A673 (cell line): ENCODE results near the gene CYB5RL.

Experiments used
- EZH2 ChIP-seq: fragments of 200-600 bp; sonication (generic); IDR thresholded peaks from 2 replicates; pipeline ENCODE4 v1.6.1; 2017; ENCODE audit warnings: borderline replicate concordance, low read depth, mild to moderate bottlenecking, mixed read lengths, antibody characterized with exemption, low read length; ENCODE audit not compliant: poor library complexity, severe bottlenecking
- TF ChIP-seq, protein P1 (sequence below): fragments of 300-800, 200-600 bp; sonication (generic); conservative IDR thresholded peaks from 2 replicates; pipeline ENCODE4 v1.5.1; 2017; ENCODE audit warnings: low read depth, mild to moderate bottlenecking, antibody characterized with exemption, low read length, moderate library complexity, mixed read lengths

DNA sequence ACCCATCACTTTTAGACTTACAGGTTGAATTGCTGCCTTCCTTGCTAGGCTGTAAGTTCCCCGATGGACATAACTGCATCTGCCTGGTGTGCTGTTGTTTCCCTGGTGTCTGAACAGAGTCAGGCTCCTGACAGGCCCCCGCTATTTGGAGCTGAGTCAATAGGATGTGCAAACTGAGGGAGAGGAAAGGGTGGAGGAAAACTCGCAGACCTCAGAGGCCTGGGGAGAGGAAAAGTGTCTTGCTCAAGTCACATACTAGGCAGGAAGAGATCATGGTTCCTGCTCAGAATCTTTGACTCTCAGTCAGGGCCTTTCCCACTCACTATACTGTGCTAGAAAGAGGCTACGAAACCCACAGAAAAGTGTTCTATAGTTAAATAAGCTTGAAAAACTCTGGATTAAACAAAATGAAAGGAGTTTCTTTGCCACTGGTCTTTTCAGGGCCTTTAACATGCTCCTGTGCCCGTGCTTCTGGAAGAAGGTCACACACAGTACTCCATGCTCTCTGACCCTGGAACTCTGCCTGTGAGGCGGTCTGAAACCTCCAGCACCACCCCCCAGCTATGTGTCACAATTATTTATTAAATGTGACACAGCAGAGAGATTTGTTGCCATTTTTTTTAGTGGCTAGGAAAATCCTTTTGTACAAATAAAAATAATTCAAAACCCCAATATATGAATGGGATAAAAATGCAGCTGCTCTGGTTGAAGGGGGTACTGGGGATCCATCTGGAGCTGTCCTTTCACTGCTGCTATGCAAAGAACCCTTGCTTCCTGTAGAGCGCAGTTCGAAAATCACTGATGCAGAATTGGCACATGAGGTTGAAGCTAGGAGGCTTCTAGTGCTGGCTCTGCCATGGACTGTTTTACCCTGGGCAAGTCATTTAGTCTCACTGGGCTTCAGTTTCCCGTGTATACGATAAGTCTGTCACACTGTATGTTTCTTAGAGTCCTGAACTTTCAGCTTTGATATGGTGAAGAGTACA is 26.9 kb downstream of the CYB5RL start:
- TF ChIP-seq, protein P1, sequence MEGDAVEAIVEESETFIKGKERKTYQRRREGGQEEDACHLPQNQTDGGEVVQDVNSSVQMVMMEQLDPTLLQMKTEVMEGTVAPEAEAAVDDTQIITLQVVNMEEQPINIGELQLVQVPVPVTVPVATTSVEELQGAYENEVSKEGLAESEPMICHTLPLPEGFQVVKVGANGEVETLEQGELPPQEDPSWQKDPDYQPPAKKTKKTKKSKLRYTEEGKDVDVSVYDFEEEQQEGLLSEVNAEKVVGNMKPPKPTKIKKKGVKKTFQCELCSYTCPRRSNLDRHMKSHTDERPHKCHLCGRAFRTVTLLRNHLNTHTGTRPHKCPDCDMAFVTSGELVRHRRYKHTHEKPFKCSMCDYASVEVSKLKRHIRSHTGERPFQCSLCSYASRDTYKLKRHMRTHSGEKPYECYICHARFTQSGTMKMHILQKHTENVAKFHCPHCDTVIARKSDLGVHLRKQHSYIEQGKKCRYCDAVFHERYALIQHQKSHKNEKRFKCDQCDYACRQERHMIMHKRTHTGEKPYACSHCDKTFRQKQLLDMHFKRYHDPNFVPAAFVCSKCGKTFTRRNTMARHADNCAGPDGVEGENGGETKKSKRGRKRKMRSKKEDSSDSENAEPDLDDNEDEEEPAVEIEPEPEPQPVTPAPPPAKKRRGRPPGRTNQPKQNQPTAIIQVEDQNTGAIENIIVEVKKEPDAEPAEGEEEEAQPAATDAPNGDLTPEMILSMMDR: no peak
- TF ChIP-seq EZH2: no peak
